ENCODE results near the gene RUNX2.

Gene RUNX2

DNA sequence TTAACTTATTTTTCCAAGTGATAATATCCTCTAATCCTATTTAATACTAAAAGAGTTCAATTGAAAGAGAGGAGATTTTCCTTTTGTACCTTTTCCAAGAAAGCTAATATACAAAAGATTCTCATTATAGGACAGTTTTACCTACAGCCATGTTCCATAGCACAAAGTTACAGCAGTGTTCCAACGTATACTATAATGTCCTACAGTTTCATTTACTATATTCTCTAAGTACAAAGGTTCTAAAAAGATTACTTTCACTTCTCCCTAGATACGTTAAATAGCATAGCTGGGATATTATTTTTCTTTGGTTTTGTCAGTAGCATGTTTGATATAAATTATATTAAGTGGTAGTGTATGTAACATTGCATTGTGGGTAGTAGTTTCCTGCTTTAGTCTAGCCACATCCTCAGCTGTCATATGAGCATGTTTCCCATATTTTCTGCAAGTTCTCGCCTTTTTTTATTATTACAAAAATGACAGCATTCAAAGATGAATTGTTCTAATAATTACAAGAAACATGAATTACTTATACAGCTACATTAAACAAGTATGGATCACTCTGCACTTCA lies 4.4 kb upstream of the RUNX2 start:
- DNase-seq (ENCODE audit: low read depth) = no peak
- TF ChIP-seq, protein P1, sequence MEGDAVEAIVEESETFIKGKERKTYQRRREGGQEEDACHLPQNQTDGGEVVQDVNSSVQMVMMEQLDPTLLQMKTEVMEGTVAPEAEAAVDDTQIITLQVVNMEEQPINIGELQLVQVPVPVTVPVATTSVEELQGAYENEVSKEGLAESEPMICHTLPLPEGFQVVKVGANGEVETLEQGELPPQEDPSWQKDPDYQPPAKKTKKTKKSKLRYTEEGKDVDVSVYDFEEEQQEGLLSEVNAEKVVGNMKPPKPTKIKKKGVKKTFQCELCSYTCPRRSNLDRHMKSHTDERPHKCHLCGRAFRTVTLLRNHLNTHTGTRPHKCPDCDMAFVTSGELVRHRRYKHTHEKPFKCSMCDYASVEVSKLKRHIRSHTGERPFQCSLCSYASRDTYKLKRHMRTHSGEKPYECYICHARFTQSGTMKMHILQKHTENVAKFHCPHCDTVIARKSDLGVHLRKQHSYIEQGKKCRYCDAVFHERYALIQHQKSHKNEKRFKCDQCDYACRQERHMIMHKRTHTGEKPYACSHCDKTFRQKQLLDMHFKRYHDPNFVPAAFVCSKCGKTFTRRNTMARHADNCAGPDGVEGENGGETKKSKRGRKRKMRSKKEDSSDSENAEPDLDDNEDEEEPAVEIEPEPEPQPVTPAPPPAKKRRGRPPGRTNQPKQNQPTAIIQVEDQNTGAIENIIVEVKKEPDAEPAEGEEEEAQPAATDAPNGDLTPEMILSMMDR (conservative IDR thresholded peaks at IDR 0.05; ENCODE audit: low read length) = no peak
- no peak overlapping the region for H3K4me3 ChIP-seq (ENCODE audit: low read length)

DNA sequence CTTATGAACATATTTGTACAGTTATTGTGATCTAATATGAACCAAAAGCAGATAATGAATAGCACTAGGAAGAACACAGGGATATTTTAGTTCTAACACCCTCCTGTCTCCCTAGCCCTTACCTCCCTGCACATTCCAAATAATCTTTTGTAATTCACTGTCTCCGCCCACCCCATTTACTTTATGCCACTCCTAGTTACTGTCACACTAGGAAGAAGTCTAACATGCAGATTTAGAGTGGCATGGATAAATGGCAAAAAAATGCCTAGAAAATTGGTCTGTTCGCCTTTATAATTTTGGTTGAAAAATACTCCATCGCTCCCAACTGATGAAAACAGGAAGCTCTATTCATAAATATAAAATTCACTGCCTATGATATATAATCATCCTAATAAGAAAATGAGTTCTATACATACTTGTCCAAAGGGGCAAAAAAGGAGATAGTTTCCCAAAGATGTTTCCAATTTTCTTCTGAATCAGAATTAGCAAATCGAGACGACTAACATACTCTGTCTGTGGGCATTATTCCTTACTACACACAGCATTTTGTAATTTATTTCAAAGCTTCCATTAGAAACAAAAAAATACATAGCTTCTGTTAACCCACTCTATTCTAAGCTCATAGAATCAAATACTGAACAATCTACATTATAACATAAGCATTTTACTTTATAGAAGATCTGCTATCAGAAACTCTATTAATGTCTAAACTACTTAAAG lies 1.3 kb upstream of the RUNX2 start:
- TF ChIP-seq, protein P1 (conservative IDR thresholded peaks at IDR 0.05; ENCODE audit: low read length) = no peak
- no peak overlapping the region for H3K4me3 ChIP-seq (ENCODE audit: low read length)
- no peak for DNase-seq (ENCODE audit: low read depth)

DNA sequence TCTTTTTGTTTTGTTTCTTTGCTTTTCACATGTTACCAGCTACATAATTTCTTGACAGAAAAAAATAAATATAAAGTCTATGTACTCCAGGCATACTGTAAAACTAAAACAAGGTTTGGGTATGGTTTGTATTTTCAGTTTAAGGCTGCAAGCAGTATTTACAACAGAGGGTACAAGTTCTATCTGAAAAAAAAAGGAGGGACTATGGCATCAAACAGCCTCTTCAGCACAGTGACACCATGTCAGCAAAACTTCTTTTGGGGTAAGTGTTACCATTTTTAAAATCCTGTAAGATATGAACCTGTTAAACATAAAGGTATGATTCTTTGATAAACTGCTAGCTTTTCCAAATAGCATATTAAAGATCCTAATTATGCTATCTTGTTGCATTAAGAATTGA lies 393 bp downstream of the RUNX2 start:
- TF ChIP-seq, protein P1 (conservative IDR thresholded peaks at IDR 0.05; ENCODE audit: low read length) = no peak
- H3K4me3 ChIP-seq (ENCODE audit: low read length) = peak overlapping the region; percentile 7; the same call in 1 of the 2 replicates
- no peak for DNase-seq (ENCODE audit: low read depth)

GRCh38 chr6:45344900-45345299 lies 16.8 kb downstream of the RUNX2 start:
- H3K4me3 ChIP-seq (ENCODE audit: low read length) = no peak overlapping the region
- no peak for DNase-seq (ENCODE audit: low read depth)

DNA sequence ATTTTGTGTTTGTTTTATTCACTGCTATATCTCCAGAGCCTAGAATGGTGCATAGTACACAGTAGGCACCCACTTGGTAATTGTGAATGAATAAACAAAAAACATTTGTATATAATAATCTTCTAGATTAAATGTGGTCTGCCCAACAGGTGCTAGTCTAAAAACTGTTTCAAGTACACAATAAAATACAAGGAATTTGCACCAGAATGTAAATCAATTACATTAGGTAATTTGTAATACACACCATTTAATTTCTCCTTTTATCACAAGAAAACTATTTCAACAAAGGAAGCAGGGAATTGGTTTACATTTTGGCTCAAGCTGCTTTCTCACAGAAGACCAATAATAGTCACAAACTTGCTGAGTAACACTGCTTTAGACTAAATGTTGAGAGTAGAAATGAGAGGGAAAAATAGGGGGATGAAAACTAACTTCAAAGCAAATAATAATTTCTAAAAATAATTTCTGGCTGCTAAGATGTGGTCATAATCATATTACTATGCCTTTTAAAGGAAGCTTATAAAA lies 22.1 kb downstream of the RUNX2 start:
- no peak overlapping the region for H3K4me3 ChIP-seq (ENCODE audit: low read length)
- TF ChIP-seq, protein P1 (conservative IDR thresholded peaks at IDR 0.05; ENCODE audit: low read length) = no peak
- no peak for DNase-seq (ENCODE audit: low read depth)

More at GRCh38 chr6:45344900-45345299, 16.8 kb downstream of the RUNX2 start:
- TF ChIP-seq, protein P1 (conservative IDR thresholded peaks at IDR 0.05; ENCODE audit: low read length) = no peak

GRCh38 chr6:45351076-45351475 lies 22.9 kb downstream of the RUNX2 start:
- TF ChIP-seq, protein P1 (conservative IDR thresholded peaks at IDR 0.05; ENCODE audit: low read length) = no peak
- no peak overlapping the region for H3K4me3 ChIP-seq (ENCODE audit: low read length)
- DNase-seq (ENCODE audit: low read depth) = no peak

- H3K4me3 ChIP-seq (ENCODE audit: low read length) = no peak overlapping the region
These were observed 23.5 kb downstream of the RUNX2 start for GRCh38 chr6:45351667-45352066.

More at GRCh38 chr6:45351667-45352066, 23.5 kb downstream of the RUNX2 start:
- TF ChIP-seq, protein P1 (conservative IDR thresholded peaks at IDR 0.05; ENCODE audit: low read length) = no peak
- DNase-seq (ENCODE audit: low read depth) = no peak

All from AG10803 (cell line).